Fibroblast of mammary gland (primary cell): ENCODE measurements around the gene GABBR1.

Experiments used
- DNase-seq: peaks from one replicate; pipeline ENCODE4 v3.0.0-alpha.2; 2010; ENCODE audit warnings: low read depth
- H3K4me3 ChIP-seq: 2 replicates; pipeline ENCODE4 v1.5.1; 2011; ENCODE audit warnings: low read depth, mild to moderate bottlenecking, low read length, moderate library complexity; ENCODE audit not compliant: control insufficient read depth
- TF ChIP-seq, protein P1 (sequence below): conservative IDR thresholded peaks from 2 replicates; pipeline ENCODE4 v1.5.1; 2011; ENCODE audit warnings: low read depth, low read length, inconsistent platforms; ENCODE audit not compliant: control insufficient read depth, insufficient read depth

GABBR1 gene

DNA sequence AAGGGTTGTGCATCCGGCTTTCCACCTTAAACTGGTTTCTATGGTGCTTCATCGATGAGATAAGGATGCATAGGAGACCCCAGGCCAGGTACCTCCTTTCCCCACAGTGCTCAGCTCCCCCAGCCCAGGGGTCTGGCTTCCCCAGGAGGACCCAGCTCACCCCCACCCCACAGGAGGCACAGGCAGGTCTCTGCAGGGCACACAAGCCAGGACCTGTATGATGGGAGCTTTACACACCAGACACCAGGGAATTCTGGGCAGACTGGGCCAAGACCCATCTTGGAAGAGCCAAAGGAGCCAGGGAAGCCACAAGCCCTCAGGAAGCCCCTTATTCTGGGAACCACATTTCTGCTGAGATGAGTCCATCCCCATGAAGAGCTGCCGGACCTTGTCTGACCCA, 103.0 kb downstream of the GABBR1 start:
- no peak for DNase-seq
- TF ChIP-seq, protein P1, sequence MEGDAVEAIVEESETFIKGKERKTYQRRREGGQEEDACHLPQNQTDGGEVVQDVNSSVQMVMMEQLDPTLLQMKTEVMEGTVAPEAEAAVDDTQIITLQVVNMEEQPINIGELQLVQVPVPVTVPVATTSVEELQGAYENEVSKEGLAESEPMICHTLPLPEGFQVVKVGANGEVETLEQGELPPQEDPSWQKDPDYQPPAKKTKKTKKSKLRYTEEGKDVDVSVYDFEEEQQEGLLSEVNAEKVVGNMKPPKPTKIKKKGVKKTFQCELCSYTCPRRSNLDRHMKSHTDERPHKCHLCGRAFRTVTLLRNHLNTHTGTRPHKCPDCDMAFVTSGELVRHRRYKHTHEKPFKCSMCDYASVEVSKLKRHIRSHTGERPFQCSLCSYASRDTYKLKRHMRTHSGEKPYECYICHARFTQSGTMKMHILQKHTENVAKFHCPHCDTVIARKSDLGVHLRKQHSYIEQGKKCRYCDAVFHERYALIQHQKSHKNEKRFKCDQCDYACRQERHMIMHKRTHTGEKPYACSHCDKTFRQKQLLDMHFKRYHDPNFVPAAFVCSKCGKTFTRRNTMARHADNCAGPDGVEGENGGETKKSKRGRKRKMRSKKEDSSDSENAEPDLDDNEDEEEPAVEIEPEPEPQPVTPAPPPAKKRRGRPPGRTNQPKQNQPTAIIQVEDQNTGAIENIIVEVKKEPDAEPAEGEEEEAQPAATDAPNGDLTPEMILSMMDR = no peak
- no peak overlapping the region for H3K4me3 ChIP-seq

DNA sequence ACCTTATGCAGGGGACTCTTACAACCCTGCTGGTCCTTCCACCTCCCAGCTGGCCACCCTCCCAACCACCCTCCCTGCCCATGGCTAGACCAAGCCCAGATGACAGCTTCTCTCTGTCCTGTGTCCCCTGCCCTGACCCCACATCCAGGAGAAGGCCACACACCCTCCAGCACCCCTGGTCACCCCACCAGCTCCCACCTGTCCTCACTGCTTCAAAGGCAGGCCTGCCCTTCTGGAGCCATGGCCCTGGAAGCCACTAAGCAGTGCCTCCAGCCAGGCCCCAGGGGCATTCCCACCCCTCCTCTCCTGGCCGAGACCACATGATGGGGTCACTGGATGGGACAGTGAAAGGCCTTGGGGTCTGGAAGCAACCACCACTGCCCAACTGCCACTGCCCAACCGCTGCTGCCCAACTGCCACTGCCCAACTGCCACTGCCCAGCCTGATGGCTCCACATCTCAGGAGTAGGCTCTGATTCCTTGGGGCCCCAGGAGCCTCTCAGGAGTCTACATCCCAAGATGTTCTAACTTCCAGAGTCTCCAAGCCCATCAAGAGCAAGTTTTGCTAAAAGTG, 103.9 kb downstream of the GABBR1 start:
- H3K4me3 ChIP-seq = no peak overlapping the region
- TF ChIP-seq, protein P1 = no peak
- no peak for DNase-seq

DNA sequence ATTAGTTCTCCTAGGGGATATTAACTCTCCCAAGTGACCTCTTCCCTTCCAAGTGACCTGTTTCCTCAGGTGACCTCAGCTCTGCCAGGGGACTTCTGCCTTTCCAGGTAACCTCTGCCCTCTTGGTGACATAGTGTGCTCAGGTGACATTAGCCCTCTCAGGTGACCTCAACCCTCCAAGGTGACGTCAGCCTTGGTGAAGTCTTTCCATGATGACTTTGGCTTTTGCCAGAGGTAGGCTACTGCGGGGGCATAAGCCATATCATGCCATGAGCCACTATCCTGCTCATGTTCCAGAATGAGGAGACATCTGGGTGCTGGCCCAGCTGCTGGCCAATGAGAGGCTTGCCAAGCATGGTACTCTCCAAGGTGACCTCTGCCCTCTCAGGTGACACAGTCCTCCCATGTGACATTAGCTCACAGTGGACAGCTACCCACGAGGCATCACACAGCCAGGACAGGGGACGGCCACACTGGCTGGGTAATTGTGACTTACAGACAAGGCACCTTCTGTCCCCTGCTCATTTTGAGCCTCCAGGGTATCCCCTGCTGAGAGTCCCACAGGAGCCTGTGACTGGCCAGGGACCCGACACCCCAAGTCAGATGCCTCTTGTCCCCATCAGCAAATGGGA, 104.6 kb downstream of the GABBR1 start:
- TF ChIP-seq, protein P1 = no peak
- no peak overlapping the region for H3K4me3 ChIP-seq
- DNase-seq = no peak

DNA sequence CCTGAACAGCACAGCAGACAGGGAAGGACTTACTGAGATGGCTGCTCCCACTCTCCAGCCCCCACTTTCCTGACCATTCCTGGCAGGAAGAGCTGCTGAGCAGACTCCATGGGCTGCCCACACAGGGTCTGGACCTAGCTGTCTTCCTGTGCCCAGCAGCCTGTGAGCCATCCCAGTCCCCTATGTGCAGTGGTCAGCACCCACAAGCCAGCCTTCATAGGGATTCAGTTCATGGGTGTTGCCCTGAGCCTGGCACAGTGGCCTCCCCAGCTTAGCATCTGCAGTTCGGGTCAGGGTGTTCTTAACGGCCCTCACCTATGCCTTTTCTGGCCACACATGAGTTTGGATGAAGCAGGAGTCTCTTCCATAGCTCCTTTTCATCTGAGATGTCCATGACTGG, 105.4 kb downstream of the GABBR1 start:
- DNase-seq = no peak
- TF ChIP-seq, protein P1 = no peak
- no peak overlapping the region for H3K4me3 ChIP-seq

DNA sequence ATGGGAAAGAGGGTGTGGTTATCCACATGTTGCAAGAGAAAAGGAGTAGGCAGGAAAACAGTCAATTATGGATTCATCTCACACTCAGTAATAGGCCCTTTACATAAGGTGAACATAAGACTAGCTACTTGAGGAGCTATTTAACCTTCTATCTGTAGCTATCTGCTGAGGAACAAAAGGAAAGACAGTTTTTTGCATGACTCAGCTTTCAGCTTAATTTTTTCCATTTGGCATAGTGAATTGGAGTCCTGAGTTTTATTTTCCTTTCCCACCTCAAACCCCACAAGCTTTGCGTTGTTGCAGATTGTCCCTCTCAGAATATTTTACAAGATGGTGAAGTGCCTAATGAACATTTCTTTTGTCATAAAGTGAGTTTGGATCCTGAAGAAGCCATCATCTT, 105.9 kb downstream of the GABBR1 start:
- no peak for DNase-seq
- no peak overlapping the region for H3K4me3 ChIP-seq
- TF ChIP-seq, protein P1 = no peak

DNA sequence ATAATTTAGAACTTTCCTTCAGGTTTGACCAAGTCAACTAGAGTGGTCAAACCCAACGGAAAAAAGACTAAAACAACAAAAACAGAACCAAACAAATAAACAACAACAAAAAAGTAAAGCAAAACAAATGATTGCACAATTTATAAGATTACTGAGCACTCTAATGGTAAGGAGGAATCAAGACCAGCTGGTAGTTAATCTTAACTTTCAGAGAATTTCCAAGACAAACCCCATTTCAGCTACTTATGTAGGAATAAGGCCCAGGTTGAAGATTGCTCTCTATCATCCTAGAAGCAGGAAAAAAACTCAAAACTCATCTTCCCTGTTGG, 107.7 kb downstream of the GABBR1 start:
- TF ChIP-seq, protein P1 = no peak
- no peak overlapping the region for H3K4me3 ChIP-seq
- no peak for DNase-seq
